Activated CD4-positive, alpha-beta T cell treated with anti-CD3 and anti-CD28 coated beads for 48 hours (primary cell): ENCODE data around the gene SLC5A3.

Experiments
- DNase-seq: peaks from one replicate; pipeline ENCODE4 v3.0.0-alpha.2; 2020

SLC5A3 gene

DNA sequence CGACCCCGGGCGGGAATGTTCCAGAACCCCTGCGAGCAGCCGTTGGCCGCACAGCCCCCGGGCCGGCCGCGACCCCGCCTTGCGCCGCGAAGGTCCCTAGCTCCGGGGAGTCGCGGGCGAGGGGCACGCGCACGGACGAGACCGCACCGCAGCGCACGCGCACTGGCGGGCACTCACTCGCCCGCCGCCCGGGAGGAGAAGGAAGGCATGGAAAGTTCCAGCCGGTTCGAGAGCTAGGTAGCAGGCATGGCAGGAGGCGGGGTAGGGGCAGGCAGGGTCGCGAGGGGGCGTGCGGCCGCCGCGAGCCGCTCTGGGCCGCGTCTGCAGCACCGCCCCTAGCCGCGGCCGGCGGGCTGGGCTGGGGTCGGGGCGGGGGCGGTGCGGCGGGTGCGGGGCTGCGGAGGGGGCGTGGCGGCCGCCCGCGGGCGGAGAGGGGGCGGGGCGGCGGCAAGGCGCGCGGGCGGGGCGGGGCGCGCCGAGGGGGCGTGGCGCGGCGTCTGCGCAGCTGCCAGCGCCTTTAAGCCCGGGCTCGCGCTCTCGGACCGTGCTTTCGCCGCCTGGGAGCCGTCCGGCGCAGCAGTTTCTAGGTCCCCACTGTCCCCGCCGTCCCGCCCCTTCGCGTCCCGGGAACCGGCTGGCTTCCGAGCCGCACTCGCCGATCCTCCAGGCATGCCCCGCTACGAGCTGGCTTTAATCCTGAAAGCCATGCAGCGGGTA is at the start of gene SLC5A3, which contains the start of gene MRPS6:
Gene SLC5A3, plus strand, starts transcription at position 547 of the 717 bp plus-strand sequence. CDS start 21,621 bp downstream, outside the sequence.
Gene MRPS6, plus strand, starts transcription at position 547 of the 717 bp plus-strand sequence. Its CDS starts 123 bp downstream, at position 670.
- DNase-seq, result peak; percentile 77

GRCh38 chr21:34023691-34024373 is 49.5 kb upstream of the SLC5A3 start:
- no peak for DNase-seq

- DNase-seq, result no peak
Measured at GRCh38 chr21:34024374-34024693, 49.0 kb upstream of the SLC5A3 start.

DNA sequence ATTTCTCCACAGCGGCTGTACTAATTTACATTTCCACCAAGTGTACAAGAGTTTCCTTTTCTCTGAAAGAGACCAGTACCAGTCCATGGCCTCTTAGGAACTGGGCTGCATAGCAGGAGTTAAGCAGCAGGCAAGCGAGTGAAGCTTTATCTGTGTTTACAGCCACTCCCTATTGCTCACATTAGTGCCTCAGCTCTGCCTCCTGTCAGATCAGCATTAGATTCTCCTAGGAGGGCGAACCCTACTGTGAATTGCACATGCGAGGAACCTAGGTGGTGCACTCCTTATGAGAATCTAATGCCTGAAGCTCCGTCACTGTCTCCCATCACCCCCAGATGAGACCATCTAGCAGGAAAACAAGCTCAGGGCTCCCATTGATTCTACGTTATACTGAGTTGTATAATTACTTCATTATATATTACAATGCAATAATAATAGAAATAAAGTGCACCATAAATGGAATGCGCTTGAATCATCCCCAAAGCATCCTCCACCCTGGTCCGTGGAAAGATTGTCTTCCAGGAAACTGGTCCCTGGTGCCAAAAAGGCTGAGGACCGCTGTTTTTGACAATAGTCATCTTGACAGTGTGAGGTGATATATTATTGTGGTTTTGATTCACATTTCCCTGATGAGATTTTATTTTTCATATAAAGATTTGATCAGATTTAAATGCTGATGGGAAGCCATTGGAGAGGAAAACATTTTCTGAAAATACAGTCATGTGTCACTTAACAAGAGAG is 45.5 kb upstream of the SLC5A3 start:
- no peak for DNase-seq

DNA sequence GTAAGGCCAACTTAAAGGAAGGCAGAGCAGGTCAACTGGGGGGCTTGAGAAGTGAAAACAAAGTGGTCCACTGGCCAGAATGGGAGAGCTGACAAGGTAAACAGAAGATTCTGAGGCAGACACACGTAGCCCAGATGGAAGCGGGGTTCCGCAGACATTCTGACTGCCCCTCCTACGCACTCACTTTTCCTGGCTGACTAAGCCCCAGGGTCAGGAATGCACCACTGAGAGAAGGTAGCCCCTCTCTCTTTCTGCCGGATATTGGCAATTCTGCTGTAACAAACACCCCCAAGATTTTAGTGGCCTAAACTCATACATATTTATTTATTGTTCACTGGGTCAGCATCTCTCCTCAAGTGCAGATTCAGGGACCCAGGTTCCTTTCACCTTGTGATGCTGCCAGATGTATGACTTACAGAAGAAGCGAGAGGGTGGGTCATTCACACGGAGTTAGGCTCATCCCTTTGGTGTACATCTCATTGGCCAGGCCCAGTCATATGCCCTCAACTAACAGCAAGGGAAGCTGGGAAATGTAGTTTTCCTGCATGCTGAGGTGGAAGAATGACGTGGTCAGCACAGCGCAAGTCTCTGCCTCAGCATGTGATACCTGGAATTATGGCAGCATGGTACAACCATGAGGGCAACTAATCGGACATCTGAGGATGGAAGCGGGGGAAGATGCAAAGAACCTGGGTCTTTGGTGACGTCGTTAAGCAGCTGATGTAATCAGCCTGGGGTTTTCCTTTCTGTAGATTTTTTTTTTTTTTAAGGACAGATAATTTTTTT is 43.4 kb upstream of the SLC5A3 start:
- peak; percentile 58 for DNase-seq

GRCh38 chr21:34031835-34032370 is 41.5 kb upstream of the SLC5A3 start:
- peak; percentile 43 for DNase-seq

GRCh38 chr21:34034369-34035014 is 38.9 kb upstream of the SLC5A3 start:
- DNase-seq, result no peak

DNA sequence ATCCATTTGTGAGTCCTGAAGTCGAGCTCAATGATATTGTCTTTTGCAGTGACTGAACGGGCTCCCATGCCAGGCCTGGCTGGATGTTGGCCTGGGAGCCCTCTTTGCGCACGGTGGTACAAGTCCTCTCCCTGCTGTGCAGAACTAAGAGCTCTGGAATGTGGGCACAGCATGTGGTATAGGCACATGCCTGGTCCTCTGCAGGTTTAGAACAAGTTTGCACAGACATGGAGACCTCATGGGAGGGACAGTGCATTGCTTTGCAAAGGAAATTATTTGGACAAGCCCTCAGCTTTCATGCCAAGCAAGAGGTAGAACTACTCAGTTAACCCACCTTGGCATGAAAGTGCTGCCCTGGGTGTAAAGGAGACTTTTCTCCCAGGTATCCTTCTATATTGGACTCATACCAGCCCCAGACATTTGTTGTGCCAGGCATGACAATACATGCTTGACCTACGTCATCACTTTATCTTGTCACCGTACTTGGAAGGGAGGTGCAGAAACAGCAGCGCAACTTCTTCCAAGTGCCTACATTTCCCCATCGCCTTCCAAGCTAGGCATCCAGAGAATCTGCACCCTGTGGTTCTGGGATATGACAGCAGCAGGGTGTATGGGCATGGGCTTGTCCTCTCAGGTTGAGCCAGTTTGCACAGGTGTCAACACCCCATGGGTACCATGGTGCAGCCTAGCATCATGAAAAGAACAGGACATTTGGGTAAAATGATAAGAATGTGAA is 37.6 kb upstream of the SLC5A3 start:
- no peak for DNase-seq

GRCh38 chr21:34037009-34037795 is 36.2 kb upstream of the SLC5A3 start:
- DNase-seq, result no peak

GRCh38 chr21:34039678-34040382 is 33.5 kb upstream of the SLC5A3 start:
- no peak for DNase-seq

DNA sequence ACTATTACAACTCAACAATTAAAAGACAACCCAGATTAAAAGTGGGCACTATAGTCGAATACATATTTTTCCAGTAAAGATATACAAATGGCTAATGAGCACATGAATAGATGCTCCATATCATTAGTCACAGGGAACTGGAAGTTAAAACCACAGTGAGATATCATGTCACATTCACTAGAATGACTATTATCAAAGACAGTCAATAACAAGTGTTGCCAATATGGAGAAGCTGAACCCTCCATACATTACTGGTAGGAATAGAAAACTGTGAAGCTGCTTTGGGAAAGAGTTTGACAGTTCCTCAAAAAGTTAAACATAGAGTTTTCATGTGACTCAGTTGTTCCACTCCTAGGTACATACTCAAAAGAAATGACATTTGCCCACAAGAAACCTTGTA is 30.6 kb upstream of the SLC5A3 start:
- no peak for DNase-seq

- DNase-seq, result no peak
Measured at GRCh38 chr21:34043333-34043732, 30.0 kb upstream of the SLC5A3 start.

- no peak for DNase-seq
Measured at GRCh38 chr21:34046917-34047316, 26.5 kb upstream of the SLC5A3 start.

DNA sequence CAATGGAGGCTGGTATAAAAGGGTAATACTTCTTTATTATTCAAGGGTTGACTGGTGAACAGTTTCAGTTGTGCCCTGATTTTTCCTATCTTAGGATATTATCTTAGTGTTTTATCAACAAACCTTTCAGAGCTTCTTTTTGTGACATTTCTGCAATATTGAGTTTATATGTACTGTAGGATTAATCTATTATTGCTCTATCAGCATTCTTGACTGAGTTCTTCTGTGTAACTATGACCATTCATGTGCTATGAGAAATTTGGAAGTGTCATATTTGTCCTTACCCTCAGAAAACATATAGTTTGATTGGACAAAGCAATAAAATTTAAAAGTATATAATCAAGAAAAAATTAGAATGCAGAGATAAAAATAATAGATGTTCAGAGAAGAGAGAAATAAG is 25.5 kb upstream of the SLC5A3 start:
- no peak for DNase-seq

- no peak for DNase-seq
Measured at GRCh38 chr21:34052171-34052570, 21.2 kb upstream of the SLC5A3 start.

- DNase-seq, result no peak
Measured at GRCh38 chr21:34054259-34054658, 19.1 kb upstream of the SLC5A3 start.

DNA sequence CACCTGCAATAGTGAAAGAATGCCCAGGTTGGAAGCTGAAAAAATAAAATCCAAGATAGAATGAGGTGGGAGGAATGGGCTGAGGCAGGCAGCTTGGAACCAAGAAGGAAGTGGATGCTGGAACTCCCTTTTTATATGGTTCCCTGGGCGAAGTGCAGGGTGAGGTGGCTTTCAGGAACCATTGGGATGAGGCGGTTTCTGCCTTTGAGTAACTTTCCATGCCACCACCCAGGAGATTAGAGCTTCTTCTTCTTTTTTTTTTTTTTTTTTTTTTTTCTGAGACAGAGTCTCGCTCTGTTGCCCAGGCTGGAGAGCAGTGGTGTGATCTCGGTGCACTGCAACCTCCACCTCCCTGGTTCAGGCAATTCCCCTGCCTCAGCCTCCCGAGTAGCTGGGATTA is 17.8 kb upstream of the SLC5A3 start:
- DNase-seq, result no peak

DNA sequence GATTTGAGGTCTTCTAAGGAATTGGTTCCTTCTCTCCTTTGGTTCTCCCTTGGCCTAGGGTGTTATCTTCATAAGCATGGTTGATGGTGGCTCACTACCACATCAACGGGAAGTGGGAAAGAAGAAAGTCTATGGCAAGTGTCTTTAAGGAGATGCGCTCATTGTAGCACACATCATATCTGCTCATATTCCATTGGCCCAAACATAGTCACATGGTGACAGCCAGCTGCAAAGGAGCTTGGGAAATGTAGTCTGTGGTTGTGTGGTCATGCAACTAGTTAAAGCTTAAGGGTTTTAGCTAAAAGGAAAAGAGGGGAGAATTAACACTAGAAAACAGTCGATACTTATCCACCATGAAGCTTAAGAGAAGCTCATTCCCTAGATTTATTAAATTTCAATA is 11.4 kb upstream of the SLC5A3 start:
- no peak for DNase-seq

GRCh38 chr21:34065027-34065426 is 8.4 kb upstream of the SLC5A3 start:
- no peak for DNase-seq

DNA sequence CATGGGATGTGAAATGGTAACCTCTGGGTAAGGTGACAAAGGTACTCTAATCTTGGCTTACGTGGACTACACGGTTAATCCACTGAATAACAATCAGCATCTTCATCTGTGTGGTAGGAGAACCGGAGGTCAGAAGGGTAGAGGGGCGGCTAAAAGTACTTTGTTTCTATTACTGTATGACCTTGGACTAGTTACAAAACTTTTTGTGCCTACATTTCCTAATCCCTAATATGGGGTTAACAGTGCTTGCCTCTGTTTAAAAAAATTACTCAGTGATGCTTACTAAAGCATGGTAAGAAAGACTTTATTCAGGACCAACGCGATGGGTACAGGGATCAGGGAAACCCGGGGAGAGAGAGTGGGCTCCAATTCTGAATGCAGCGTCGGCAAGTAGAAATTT is 1.7 kb upstream of the SLC5A3 start:
- DNase-seq, result no peak
